Activated CD4-positive, alpha-beta T cell treated with anti-CD3 and anti-CD28 coated beads, Interleukin-2, Interleukin-6, amounts not matched to agents 100 ng/mL and 50 ng/mL, durations not matched to agents 16 hours and 8 hours (primary cell): ENCODE measurements around the gene LEMD3.

ENCODE experiments used
- DNase-seq: peaks from one replicate; pipeline ENCODE4 v3.0.0-alpha.2; 2020

Gene LEMD3

GRCh38 chr12:65169320-65170208, at the start of gene LEMD3:
LEMD3 (plus strand) TSS chr12:65169583; CDS start chr12:65169597, 14 bp downstream.
- DNase-seq, result peak; percentile 95

DNA sequence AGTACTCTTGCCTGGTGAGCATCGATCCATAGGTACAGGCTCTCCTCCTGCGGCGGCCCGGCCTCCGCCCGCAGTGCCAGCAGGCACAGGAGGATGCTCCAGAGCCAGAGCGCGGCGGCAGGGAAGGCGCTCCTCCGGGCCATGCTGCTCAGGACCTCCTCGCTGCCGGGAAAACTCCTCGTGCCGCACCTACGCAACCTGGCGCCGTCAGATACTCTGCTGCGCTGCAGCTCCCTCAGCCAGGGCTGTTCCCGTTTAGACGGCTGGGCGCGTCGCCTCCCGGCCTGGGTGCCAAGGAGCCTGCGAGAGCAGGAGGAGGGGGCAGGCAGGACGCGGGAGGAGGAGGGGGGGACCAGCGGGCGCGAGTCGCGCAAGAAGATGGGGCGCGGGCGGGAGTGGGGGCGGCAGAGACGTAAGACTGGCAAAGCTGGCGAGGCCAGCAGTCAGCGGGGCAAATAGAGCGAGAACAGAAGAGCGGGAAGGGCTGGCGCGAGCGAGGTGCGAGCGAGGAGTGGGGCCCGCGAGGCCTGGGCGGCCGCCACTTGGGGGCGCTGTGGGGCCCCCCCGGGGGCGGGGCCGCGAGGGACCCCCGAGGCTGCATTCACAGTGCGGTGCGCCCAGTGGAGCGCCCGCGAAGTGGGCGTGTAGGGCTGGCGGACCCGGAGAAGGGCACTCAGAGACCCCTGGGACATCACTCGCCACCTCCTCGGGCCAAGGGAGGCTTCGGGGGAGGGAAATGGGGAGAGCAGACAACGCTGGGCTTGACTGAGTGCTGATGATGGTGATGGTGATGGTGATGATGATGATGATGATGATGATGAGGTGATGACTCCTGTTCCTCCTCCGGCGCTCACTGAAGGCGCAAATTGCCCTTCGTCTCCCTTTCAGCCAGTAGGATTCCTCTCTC, 48.1 kb upstream of the LEMD3 start, which contains the start of gene WIF1:
Gene WIF1, minus strand, starts transcription at position 257 of the 907 bp plus-strand sequence. Its CDS starts 114 bp downstream, at position 143.
- peak; percentile 13 for DNase-seq

GRCh38 chr12:65121956-65122469, 47.4 kb upstream of the LEMD3 start:
- no peak for DNase-seq

DNA sequence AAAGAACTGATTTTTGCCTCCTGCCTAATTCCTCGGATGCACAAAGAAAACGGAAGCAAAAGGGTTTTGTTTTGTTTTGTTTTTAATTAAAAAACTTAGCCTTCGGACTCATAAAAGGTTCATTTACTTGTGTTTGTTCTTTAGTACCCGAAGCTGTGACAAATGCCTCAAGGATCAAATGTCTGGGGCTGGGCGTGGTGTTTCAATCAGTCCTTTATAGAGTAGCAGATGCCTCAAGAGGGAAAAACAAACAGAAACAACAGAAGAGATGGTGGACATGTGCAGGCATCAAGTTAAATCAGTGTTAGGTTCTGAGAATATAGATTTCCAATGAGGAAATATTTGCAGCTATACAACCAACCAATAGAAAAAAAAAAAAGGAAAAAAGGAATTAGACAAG, 46.7 kb upstream of the LEMD3 start:
- no peak for DNase-seq

DNA sequence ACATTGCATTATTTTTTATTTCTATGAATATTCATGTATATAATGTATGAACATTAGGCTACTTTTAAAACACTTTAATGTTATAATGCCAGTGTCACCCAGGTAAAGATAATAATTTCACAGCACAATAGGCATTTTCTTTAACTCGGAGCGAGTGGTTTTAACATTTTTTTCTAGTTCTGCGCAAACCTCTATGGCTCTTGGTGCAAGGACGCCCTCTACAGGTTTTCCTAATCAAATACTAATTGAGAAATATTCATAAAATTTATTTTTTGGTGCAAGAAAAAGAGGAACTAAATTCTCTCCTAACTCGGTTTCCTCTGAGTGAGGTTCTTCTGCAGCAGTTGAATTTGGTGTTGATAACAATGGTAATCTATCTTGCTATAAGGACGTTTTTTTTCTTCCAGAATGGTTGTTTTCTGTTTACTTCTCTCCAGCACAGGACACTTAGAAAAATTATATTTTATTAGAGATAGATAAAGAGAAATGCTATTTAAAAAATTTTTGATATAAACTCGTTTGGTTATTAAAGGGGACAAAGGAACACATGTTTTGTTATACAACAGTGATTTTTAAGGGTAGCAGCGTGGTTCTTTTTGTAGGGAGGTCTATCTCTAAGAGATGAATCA, 45.8 kb upstream of the LEMD3 start:
- DNase-seq, result peak; percentile 52

- DNase-seq, result no peak
These were observed 44.1 kb upstream of the LEMD3 start for GRCh38 chr12:65125247-65125646.

DNA sequence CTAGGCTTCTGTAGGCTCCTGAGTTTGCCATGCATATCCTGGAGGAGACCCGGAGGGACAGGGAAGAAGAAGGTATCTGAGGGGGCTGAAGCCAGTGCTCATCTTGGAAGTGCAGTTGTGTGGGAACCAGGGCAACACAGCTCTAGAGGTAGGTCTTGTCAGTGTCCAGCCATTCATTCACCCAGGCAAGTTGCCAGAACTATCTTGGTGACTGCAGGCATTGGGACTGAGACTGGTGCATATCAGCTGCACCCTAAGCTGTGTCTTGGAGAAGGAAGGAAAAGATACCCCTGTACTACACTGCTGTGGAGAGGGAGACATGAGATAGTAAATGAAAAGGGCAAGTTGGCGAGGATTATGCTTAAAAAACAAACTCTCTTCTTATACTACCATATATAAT, 43.4 kb upstream of the LEMD3 start:
- no peak for DNase-seq

GRCh38 chr12:65126482-65126881, 42.9 kb upstream of the LEMD3 start:
- no peak for DNase-seq

GRCh38 chr12:65133879-65134278, 35.5 kb upstream of the LEMD3 start:
- DNase-seq, result no peak

GRCh38 chr12:65139389-65139788, 30.0 kb upstream of the LEMD3 start:
- no peak for DNase-seq

GRCh38 chr12:65140738-65141137, 28.6 kb upstream of the LEMD3 start:
- no peak for DNase-seq

GRCh38 chr12:65147312-65147905, 22.0 kb upstream of the LEMD3 start:
- DNase-seq, result no peak

DNA sequence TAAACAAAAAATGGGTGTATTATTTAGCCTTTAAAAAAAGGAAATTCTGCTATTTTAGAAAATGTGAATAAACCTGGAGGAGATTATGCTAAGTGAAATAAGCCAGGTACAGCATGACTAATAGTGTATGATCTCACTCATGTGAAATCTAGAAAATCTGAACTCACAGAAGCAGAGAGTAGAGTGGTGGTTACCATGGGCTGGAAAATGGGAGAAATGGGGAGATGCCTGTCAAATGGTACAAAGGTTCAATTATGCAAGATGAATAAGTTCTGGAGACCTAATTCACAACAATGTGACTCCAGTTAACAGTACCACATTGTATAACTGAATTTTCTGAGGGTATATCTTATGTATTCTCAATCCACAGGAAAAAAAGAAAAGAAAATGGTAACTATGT, 17.4 kb upstream of the LEMD3 start:
- DNase-seq, result no peak

DNA sequence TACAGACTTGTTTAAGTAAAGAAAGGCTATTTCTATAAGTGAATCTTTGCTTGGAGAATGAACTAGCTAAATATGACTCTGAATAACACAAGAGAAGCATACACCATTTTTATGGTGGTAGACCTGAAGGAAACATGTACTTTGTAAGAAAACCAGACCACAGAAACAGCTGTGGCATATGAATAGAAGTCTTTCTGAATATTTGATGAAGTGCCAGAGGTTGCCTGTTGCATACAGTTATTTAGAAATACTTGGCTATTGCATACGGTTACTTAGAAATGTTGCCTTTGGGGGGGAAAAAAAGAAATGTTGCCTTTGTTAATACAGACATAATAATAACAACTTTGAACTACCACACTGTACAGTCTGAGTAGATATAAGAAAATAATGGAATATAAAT, 16.8 kb upstream of the LEMD3 start:
- no peak for DNase-seq

GRCh38 chr12:65155784-65156183, 13.6 kb upstream of the LEMD3 start:
- DNase-seq, result no peak

DNA sequence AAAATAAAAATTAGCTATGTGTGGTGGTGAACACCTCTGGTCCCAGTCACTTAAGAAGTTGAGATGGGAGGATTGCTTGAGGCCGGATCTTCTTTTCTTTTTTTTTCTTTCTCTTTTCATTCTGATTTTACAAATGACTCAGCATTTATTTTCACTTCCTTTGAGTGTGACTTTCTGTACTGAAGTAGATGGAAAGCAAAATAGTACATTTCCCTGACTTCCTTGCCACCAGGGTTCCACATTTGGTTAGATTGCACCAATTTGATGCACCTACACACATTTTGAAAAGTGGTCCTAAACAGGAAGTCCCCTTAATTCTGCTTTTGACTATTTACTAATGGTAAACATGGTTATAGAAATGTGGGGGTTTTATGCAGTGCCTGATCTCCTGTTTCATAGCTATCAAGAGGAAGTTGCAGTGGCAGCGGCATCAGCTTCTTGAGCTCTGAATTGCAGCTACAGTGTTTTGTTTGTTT, 13.0 kb upstream of the LEMD3 start:
- DNase-seq, result peak; percentile 59

DNA sequence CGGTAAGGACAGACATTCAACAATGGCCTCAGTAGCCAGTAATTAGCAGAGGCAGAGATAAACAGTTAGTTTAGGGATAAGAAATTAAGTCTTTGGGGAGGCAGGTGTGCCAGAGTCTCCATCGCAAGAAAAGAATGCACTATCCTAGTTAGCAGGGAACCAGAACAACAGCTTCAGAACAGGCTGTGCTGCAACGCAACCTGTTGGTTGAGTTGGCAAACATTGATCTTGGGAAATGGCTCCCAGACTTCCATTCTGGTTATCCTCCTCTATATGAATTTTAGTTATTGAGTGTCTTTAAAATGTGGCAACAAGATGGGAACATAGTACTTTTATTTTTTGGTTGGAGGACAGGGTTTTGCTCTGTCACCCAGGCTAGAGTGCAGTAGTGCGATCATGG, 12.3 kb upstream of the LEMD3 start:
- DNase-seq, result no peak

GRCh38 chr12:65162609-65163008, 6.8 kb upstream of the LEMD3 start:
- no peak for DNase-seq

- no peak for DNase-seq
These were observed 5.1 kb upstream of the LEMD3 start for GRCh38 chr12:65164244-65164643.

DNA sequence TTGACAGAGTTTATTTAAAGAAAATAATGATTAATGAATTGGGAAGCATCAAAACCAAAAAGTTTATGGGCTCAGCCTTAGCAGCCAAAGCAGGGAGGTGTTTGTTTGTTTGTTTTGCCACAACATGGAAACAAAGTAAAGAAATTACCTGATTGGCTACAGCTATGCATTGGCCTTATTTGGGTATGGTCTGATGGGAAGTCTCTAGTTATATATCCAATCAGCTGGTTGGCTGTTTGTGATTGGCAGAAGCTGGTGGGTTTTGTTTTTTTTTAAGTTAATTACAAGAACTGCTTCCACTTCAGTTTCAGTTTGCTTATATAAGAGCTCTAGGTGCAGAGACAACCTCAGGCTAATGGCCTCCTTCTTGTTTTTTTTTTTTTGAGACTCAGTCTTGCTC, 4.6 kb upstream of the LEMD3 start:
- DNase-seq, result no peak

GRCh38 chr12:65168681-65169319, 583 bp upstream of the LEMD3 start:
- no peak for DNase-seq
